GM12872 (cell line): ENCODE results near the gene DNM3.

Experiments
- TF ChIP-seq, protein P1 (sequence below): IDR thresholded peaks from 3 replicates; pipeline ENCODE4 v1.5.1; 2011; ENCODE audit warnings: low read depth, mild to moderate bottlenecking, low read length, moderate library complexity; ENCODE audit not compliant: insufficient read depth

DNM3 gene

DNA sequence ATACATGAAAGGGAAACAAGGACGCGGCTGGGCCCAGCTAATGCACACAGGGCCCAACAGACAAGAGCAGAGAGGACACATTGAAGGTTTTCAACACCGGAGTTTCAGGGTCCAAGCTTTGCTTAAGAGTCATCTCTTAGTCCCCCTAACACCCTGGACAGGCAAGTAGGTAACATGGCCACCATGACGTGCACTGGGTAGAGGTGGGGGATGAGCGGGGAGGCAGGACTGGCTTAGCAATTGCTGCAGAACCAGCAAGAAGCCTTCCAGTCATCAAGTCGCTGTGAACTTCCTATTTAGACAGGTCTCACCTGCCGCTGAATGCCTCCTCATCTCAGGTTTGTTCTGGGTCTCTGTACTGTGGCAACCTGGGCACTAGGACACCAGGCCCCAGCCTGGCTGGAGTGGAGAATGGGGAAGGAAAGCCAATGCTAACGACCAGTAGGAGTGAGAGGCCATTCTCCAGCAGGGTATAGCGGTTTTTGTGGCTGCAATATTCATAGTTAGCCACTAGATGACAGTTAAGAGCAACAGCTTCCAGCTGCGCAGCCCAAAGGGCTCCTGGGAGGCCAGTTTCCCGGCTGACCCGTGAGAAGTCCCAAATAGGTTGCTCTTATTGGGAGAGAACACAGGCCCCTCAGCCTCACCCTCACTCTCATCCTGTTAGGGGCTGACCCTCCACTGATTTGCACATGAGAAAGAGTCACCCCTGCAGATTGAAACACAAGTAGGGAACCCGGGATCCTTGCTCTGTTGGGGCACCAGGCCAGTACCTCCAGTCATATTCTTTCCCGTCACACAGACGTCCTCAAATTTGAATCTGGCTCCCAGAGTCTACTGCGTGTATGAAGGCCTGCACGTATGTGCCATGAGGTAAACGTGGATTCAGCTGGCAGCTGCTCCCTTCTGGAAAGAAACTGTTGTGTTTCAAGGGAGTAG, 608.6 kb downstream of the DNM3 start:
- TF ChIP-seq, protein P1, sequence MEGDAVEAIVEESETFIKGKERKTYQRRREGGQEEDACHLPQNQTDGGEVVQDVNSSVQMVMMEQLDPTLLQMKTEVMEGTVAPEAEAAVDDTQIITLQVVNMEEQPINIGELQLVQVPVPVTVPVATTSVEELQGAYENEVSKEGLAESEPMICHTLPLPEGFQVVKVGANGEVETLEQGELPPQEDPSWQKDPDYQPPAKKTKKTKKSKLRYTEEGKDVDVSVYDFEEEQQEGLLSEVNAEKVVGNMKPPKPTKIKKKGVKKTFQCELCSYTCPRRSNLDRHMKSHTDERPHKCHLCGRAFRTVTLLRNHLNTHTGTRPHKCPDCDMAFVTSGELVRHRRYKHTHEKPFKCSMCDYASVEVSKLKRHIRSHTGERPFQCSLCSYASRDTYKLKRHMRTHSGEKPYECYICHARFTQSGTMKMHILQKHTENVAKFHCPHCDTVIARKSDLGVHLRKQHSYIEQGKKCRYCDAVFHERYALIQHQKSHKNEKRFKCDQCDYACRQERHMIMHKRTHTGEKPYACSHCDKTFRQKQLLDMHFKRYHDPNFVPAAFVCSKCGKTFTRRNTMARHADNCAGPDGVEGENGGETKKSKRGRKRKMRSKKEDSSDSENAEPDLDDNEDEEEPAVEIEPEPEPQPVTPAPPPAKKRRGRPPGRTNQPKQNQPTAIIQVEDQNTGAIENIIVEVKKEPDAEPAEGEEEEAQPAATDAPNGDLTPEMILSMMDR = peak; percentile 97

DNA sequence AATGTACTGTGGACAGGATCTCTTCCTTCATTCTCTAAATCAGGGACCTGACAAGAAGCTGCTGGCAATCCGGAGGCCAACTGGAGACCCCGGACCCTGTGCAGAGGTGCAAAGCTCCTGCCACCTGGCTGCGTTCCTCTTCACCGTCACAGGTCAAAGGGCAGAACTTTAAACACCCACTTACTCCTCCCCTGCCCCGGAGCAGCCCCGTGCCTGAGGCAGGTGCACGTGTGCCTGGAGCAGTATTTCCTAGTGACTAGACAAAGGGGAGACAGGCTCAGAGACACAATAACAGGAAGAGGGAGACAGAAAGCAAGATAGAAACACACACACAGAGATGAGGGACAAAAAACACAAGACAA, 609.2 kb downstream of the DNM3 start:
- TF ChIP-seq, protein P1 = no peak

GRCh38 chr1:172451002-172451443, 609.7 kb downstream of the DNM3 start:
- TF ChIP-seq, protein P1 = no peak

DNA sequence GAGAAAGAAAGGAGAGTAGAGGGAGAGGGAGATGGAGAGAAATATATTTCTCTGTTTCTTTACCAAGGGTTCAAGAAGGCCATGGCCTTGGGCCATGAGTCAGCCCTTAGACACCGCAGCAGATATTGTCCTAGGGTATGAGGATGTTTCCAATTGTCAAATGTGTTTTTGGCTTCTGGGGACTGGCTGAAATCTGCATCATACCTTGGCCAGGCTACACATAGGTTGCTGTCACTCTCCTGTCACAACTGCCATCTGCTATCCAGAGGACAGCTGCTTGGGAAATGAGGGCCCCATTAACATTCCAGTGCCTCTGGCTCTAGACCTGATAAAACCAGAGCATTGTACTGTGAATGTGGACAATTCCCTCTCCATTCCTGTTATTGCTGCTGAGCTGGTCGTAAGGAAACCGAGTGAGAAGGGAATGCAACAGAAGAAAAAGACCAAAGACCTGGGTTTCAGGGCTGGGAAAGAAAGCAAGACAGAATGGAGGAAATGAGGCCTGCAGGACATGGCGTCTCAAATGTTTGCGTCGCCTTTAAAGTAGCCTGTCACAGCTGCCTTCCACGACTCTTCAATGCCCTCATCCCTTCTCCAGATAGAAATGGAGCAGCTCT, 611.3 kb downstream of the DNM3 start:
- TF ChIP-seq, protein P1 = no peak

DNA sequence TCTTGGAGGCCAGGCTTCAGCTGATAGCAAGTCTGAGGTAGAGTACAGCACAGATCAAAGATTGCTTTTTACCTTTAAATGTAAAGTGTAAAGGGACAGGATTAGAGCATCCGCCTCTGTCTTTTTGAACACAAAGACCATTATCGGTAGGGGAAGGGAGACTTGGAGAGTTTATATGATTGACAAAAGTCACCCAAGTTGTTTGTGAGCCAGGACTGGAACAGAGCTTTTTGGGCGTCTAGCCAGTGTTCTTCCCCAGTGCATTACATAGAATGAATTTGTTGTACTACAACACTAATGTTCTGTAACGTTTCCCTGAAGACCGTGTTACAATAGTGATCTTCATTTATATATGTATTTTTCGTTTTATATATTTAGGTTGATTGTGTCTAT, 611.9 kb downstream of the DNM3 start:
- TF ChIP-seq, protein P1 = no peak

GRCh38 chr1:172453607-172454006, 612.3 kb downstream of the DNM3 start:
- TF ChIP-seq, protein P1 = no peak

GRCh38 chr1:172455451-172455850, 614.2 kb downstream of the DNM3 start:
- TF ChIP-seq, protein P1 = no peak
